Measurements from ENCODE around the gene TMEM74B. TPM values are rescaled to one million over a fixed set of nuclear protein-coding genes. Genes with fewer than 3 reads are reported as not detected.

The TMEM74B gene
- total RNA-seq, 4 donors from 2014 or later, result 4.1 to 11.6 (median 7.3) TPM

DNA sequence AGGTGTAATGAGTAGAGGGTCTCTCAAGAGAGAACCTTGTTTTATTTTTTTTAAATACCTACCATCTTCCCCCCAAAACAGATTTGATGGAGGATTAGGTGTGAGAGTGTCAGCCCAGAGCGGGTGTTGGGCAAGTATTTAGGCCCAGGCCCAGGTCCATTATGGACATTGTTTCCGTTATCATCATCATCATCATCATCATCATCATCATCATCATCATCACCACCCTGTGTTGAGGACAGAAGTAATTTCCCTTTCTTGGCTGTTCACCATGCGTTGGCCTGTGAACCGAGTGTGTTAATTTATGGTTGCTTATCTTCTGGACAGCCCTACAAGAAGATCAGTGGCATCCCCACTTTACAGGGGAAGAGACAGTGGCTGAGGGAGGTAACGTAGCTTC is 37.8 kb downstream of the TMEM74B start:
- TF ChIP-seq, protein P1, sequence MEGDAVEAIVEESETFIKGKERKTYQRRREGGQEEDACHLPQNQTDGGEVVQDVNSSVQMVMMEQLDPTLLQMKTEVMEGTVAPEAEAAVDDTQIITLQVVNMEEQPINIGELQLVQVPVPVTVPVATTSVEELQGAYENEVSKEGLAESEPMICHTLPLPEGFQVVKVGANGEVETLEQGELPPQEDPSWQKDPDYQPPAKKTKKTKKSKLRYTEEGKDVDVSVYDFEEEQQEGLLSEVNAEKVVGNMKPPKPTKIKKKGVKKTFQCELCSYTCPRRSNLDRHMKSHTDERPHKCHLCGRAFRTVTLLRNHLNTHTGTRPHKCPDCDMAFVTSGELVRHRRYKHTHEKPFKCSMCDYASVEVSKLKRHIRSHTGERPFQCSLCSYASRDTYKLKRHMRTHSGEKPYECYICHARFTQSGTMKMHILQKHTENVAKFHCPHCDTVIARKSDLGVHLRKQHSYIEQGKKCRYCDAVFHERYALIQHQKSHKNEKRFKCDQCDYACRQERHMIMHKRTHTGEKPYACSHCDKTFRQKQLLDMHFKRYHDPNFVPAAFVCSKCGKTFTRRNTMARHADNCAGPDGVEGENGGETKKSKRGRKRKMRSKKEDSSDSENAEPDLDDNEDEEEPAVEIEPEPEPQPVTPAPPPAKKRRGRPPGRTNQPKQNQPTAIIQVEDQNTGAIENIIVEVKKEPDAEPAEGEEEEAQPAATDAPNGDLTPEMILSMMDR (IDR thresholded peaks at IDR 0.05), result no peak
- TF ChIP-seq POLR2A (IDR thresholded peaks at IDR 0.05), result no peak
- no peak for DNase-seq (ENCODE audit: low spot score in 2 of 2)
- WGBS, 2 donors, result 92 to 93% methylated on average over 5 of the region's 5 CpGs
- no peak overlapping the region for H3K4me3 ChIP-seq (ENCODE audit: low read depth, poor library complexity, severe bottlenecking)
- intact Hi-C loops (cut with DNase I; ENCODE audit: low total_unique reads), result no loop called here

DNA sequence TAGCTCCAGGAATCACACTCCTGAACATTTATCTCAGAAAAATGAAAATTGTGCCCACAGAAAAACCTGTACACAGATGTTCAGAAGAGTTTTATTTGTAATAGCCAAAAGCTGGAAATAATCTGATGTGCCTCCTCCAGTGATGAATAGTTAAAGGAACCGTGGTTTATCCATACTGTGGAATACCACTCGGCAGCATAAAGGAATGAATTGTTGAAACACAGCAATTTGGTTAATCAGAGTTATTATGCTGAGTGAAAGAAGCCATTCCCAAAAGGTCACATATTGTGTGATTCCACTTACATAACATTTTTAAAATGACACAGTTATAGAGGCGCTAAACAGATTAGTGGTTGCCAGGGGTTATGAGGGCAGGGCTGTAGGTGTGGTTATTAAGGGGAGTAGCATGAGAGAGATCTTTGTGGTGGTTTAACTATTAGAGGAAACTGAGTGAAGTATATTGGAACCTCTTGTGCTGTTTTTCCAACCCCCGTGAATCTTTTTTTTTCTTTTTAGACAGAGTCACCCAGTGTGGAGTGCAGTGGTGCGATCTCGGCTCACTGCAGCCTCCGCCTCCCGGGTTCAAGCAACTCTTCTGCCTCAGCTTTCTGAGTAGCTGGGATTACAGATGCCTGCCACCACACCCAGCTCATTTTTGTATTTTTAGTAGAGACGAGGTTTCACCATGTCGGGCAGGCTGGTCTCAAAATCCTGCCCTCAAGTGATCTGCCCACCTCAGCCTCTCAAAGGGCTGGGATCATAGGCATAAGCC is 40.2 kb downstream of the TMEM74B start:
- TF ChIP-seq POLR2A (IDR thresholded peaks at IDR 0.05), result no peak
- TF ChIP-seq, protein P1 (IDR thresholded peaks at IDR 0.05), result no peak
- WGBS, 2 donors, result 68 to 74% methylated on average over 10 of the region's 10 CpGs
- no peak overlapping the region for H3K4me3 ChIP-seq (ENCODE audit: low read depth, poor library complexity, severe bottlenecking)
- intact Hi-C loops (cut with DNase I; ENCODE audit: low total_unique reads), result no loop called here
- no peak for DNase-seq (ENCODE audit: low spot score in 2 of 2)

DNA sequence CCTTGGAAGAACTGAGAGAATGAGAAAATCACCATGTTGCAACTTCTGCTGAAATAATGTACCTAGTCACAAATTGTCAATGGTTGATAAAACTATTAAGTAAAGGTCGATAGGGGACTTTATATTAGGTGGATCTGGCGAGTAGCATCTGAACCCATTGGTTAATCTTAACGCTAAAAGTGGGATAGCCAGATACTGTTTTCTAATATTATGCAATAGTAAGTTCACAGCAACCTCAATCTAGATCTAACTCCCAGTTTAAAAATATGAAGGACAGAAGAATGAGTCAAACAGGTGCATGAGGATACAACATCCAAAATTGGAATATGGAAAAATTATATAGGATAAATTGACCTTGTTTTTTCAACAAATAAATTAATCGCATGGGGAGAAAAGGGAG is 47.5 kb downstream of the TMEM74B start:
- DNase-seq (ENCODE audit: low spot score in 2 of 2), result no peak
- intact Hi-C loops (cut with DNase I; ENCODE audit: low total_unique reads), result no loop called here
- TF ChIP-seq POLR2A (IDR thresholded peaks at IDR 0.05), result no peak
- TF ChIP-seq, protein P1 (IDR thresholded peaks at IDR 0.05), result no peak
- 83 to 85% methylated on average over 4 of the region's 4 CpGs for WGBS, 2 donors
- H3K4me3 ChIP-seq (ENCODE audit: low read depth, poor library complexity, severe bottlenecking), result no peak overlapping the region

DNA sequence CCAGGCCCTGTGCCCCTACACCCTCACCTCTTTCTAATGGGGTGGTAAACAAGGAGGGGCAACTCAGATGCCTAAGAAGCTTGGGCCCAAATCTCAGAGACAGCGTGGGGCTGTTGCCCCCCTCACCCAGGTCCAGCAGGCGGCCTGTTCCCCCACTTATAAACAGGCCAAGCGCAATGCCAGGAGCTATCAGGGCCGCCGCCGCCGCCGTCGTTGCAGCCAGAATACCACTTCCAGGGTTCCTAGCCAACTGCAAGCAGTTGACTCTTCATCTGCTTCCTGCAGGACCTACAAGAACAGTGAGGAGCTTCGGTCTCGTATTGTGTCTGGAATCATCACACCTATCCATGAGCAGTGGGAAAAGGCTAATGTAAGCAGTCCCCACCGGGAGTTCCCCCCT is 49.9 kb downstream of the TMEM74B start:
- WGBS, 2 donors, result 94 to 97% methylated on average over 10 to 12 of the region's 12 CpGs
- H3K4me3 ChIP-seq (ENCODE audit: low read depth, poor library complexity, severe bottlenecking), result no peak overlapping the region
- intact Hi-C loops (cut with DNase I; ENCODE audit: low total_unique reads), result no loop called here
- no peak for DNase-seq (ENCODE audit: low spot score in 2 of 2)
- TF ChIP-seq, protein P1 (IDR thresholded peaks at IDR 0.05), result no peak
- TF ChIP-seq POLR2A (IDR thresholded peaks at IDR 0.05), result no peak

DNA sequence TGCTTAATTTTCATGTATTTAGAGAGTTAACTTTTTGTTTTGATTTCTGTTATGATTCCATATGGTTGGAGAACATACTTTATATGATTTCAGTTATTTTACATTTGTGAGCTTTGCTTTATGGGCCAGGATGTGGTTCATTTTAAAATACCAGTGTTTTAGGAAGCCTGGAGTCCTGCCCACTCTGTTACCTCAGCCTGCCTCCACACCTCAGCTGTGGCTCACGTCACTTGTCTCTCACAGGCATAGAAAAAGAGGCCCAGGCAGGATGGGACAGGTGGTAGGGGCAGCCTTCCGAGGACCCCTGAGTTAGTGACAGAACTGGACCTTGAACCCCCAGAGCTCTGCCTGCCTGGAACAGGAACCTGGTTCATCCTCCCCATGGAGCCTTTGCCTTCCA is 50.4 kb downstream of the TMEM74B start:
- 76 to 96% methylated on average over 2 of the region's 2 CpGs for WGBS, 2 donors
- no peak overlapping the region for H3K4me3 ChIP-seq (ENCODE audit: low read depth, poor library complexity, severe bottlenecking)
- DNase-seq (ENCODE audit: low spot score in 2 of 2), result no peak
- no peak for TF ChIP-seq POLR2A (IDR thresholded peaks at IDR 0.05)
- TF ChIP-seq, protein P1 (IDR thresholded peaks at IDR 0.05), result no peak
- intact Hi-C loops (cut with DNase I; ENCODE audit: low total_unique reads), result no loop called here

DNA sequence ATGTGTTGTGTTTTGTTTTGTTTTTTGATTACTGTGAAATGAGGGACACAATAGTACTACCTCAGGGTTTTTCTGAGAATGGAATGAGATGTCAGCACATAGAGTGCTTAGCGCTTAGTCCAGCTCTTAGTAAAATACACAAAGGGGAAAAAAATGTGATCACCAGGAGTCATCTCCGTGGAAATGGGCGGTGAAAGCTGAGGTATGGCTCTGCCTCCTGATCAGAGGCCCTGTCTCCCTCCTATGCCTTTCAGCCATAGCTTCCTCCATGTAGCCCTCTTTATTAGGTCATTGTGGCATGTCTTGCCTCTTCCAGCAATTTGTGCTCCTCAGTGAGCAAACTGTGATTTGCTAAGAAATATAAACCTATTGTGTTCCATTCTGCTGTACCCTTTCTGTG is 53.4 kb downstream of the TMEM74B start:
- 95 to 100% methylated on average over 3 of the region's 3 CpGs for WGBS, 2 donors
- no peak for DNase-seq (ENCODE audit: low spot score in 2 of 2)
- H3K4me3 ChIP-seq (ENCODE audit: low read depth, poor library complexity, severe bottlenecking), result no peak overlapping the region
- TF ChIP-seq, protein P1 (IDR thresholded peaks at IDR 0.05), result no peak
- no peak for TF ChIP-seq POLR2A (IDR thresholded peaks at IDR 0.05)
- intact Hi-C loops (cut with DNase I; ENCODE audit: low total_unique reads), result no loop called here

Data from lower leg skin (tissue), 4 donors.